HG02840 (cell line): ENCODE data around the gene ABCA2.
"Not testable (repeated sequence)": the region's sequence is repeated elsewhere in the genome, so short reads cannot be mapped to it uniquely, and the experiment has no call there.

ENCODE experiments used
- ATAC-seq: cut with Tn5 transposase; IDR thresholded peaks from one replicate; pipeline ENCODE4 v1.9.1; 2021; ENCODE audit warnings: mild to moderate bottlenecking, moderate library complexity, moderate number of reproducible peaks; ENCODE audit not compliant: unreplicated experiment, low FRiP score

Gene ABCA2

DNA sequence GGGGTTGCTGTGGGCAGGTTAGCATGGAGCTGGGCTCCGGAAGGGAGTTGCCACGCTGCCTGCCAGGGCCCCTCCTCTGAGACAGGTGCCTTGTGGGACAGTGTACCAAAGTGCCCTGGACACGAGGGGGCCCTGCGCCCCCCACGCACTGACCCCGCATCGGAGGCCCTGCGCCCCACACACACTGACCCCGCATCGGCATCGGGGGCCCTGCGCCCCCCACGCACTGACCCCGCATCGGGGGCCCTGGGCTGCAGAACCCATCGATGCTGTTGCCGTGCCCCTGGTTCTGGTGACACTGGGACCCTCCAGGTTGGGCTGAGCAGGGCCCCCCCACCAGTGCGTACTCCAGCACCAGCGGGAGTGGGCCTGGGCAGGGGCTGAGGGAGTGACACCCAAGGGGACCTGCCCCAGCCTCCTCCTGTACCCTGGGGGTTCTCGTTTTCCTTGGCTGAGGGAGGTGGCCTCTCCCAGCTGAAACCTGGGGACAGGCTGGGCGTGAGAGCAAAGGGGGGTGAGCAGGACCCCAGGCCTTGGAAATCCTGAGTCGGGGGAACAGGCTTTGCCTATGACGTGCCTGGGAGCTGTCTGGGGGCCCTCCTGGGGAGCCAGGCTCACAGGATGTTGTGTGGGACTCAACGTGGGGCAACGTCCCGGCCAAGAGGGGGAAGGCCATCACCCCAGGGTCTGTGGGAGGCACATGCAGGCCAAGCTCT, 35.4 kb upstream of the ABCA2 start:
- ATAC-seq, result no peak

GRCh38 chr9:137062798-137063197, 34.8 kb upstream of the ABCA2 start:
- not testable (repeated sequence) for ATAC-seq

DNA sequence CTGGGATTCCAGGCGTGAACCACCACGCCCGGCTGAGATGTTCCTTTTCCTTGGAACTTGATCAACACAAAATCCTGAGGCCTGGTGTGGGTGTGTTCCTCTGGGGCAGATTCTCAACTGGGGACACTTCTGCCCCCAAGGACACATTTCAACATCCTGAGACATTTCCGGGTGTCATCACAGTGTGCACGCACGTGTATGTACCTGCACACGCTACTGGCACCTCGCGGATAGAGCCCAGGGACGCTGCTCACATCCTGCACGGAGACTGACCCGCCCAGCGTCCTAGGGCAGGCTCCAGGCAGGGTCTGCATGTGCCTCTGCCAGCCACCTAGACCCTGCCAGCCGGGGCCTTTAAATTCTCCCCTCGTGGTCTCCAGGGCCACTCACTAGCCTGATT, 34.3 kb upstream of the ABCA2 start:
- ATAC-seq, result no peak

GRCh38 chr9:137058521-137059234, 30.6 kb upstream of the ABCA2 start:
- no peak for ATAC-seq

GRCh38 chr9:137057545-137057944, 29.5 kb upstream of the ABCA2 start:
- ATAC-seq, result no peak

- no peak for ATAC-seq
These were observed 28.8 kb upstream of the ABCA2 start for GRCh38 chr9:137056739-137057415.

- ATAC-seq, result no peak
These were observed 27.6 kb upstream of the ABCA2 start for GRCh38 chr9:137055385-137056364.

GRCh38 chr9:137054932-137055384, 26.9 kb upstream of the ABCA2 start:
- no peak for ATAC-seq

DNA sequence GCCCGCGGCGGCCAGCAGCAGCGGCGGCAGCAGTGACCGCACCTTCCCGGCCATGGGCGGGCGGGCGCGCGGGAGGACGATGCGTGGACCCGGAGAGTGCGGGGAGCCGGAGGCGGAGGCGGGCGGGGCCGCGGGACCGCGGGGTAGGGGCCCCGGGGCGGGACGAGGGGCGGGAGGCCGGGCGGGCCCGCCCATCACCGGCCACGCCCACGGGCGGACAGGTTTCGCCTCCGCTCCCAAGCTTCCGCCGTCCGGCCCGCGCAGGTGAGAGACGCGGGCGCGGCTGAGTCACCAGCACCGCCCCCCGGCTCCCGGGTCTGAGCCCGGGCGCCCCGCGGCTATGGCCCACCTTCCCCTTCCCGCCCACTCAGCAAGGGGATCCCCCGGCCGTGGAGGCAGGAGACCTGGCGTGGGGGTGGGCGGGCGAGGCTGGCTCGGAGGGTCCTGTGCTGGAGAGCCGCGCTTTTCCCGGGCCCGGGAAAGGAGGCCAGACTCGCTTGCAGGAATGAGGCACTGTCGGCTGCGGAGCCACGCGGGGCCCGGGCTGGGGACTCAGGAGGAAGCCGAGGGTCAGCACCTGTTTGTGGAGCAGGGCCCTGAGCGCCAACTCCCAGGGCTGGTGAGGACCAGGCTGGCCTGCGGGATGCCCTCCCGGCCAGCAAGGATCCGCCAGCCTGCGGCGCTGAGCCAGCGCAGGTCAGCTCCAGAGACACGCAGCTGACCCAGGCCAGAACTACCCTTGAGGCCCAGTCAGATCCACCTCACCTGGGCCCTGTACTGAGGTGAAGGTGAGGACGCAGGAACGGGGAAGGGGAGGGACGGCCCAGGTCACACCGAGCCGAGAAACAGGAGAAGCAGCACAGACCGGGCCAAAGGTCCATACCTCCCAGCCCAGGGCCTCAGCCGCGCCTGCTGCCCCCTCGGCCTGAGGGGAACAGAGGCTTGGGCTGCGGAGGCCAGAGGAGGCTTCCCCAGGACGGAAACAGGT, 26.2 kb upstream of the ABCA2 start, which contains the start of gene ENTPD2:
TSS of gene ENTPD2 (minus strand) at position 118 of the 988 bp plus-strand sequence. CDS start at position 54, 64 bp downstream.
- no peak for ATAC-seq

GRCh38 chr9:137052998-137053943, 25.2 kb upstream of the ABCA2 start:
- no peak for ATAC-seq

DNA sequence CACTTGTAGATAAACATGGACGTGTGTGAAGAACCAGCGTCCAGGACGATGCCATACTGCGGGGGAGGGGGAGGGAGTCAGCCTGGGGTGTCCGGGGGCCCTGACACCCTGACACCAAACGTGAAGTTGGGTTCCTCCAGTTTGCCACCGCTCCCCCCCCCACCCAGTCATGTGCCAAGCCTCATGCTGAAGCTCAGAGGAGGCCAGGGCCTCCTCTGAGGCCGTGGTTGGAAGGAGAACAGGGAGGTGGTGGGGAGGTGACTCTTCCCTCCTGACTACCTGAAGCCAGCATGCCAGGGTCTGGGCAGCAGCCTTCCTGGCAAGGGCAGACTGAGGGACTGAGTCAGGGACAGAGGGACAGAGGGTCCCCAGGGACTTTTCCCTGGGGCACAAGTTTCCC, 24.3 kb upstream of the ABCA2 start:
- no peak for ATAC-seq

- ATAC-seq, result no peak
These were observed 23.2 kb upstream of the ABCA2 start for GRCh38 chr9:137051145-137051724.

DNA sequence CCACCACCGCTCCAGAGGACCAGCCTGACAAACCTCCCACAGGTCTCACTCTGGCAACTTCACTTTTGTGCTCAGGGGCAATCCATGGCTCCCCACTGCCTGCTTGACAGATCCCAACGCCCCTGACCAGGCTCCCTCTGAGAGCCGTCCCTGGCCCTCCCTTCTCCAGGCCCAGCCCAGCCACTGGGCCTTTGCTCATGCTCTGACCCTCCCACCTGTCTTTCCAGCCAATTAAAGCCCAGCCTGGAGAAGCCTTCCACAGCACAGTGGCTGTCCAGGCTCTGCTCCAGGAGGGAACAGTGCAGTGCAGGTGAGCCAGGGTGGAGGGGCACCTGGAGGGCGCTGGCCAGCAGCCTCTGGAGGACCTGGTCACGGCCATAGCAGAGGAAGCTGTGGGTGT, 22.5 kb upstream of the ABCA2 start:
- ATAC-seq, result no peak

GRCh38 chr9:137049544-137050449, 21.8 kb upstream of the ABCA2 start:
- no peak for ATAC-seq

- no peak for ATAC-seq
These were observed 20.9 kb upstream of the ABCA2 start for GRCh38 chr9:137048655-137049543.
